Measurements from ENCODE around the gene THSD7A. TPM values are rescaled to one million over a fixed set of nuclear protein-coding genes. Genes with fewer than 3 reads are reported as not detected.

Gene THSD7A
- total and polyA plus RNA-seq, 10 of the 15 experiments (the other 5 are each of a cell fraction or from before 2014, with no cell fraction given) = 0.03 to 0.09 (median 0.03) TPM; not detected in 7

DNA sequence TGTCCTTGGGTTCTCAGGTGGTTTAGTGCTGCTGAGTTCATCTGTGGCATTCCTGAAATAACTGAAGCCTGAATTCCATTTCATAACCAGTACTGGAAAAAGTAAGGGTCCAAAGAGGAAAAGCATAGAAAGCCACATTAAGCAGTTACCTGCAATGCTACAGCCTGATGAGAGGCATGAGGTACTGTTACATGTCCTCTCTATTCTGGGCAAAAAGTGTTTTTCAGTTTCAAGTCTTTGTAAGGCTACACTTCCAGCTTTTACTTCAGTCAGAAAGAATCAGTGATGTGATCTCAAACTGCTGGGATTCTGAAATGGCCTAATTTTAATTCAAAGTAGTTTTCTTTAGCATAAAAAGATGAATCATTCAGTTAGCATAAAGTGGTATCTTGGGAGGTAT lies 488.9 kb downstream of the THSD7A start:
- no peak for ATAC-seq
- no peak for FAIRE-seq
- H3K9me3 ChIP-seq (replicated peaks; ENCODE audit: control insufficient read depth, insufficient read depth, low read length) = no peaks in the 10 kb centered on the region
- no peaks in the 10 kb centered on the region for H4K20me1 ChIP-seq (ENCODE audit: control insufficient read depth, insufficient read depth)
- ChIA-PET SMC1A (ENCODE audit: uncharacterized antibody, unreplicated experiment) (interaction anchor here (1.2 to 2.1 kb wide), 3 partner anchors 126 to 706 kb away, joined by 3 to 5 read pairs (median 3); no protein-coding TSS in a partner anchor), RAD21 (ENCODE audit: unreplicated experiment) (interaction anchor here (0.9 kb wide), 1 partner anchor 930 kb away, joined by 4 read pairs; no protein-coding TSS in a partner anchor), CTCF (interaction anchor here (0.6 to 2.1 kb wide), 14 partner anchors 13 to 1711 kb away, joined by 3 to 12 read pairs (median 4); no protein-coding TSS in a partner anchor), POLR2A (no interaction called here)
- H3K27ac ChIP-seq (ENCODE audit: control insufficient read depth, insufficient read depth) = no peak overlapping the region
- H2AFZ ChIP-seq (ENCODE audit: control insufficient read depth, low read depth, low read length) = no peak overlapping the region
- BruUV-seq (replicated peaks) = no TSS peak
- DNase-seq (ENCODE audit: low read depth, low spot score) = no peak
- no peak overlapping the region for H3K9ac ChIP-seq (ENCODE audit: control insufficient read depth, insufficient read depth, low read length)
- in situ Hi-C loops (cut with MboI) (loop anchor here (10.0 to 25.0 kb wide), 2 partner anchors 128 to 406 kb away; a partner anchor contains a TSS), intact Hi-C loops (cut with micrococcal nuclease; ENCODE audit: unreplicated experiment) (loop anchor here (1.0 to 5.0 kb wide), 4 partner anchors 131 to 930 kb away; no protein-coding TSS in a partner anchor)
- no peak overlapping the region for H3K4me3 ChIP-seq
- H3K79me2 ChIP-seq (ENCODE audit: control insufficient read depth, insufficient read depth, low read length) = no peaks in the 10 kb centered on the region
- no peak overlapping the region for H3K4me2 ChIP-seq (ENCODE audit: control insufficient read depth, insufficient read depth)
- no peaks in the 10 kb centered on the region for H3K4me1 ChIP-seq (ENCODE audit: control insufficient read depth, insufficient read depth, low read length)
- no peaks in the 10 kb centered on the region for H3K36me3 ChIP-seq (ENCODE audit: control insufficient read depth in 2 of 2, insufficient read depth in 2 of 2, low read length in 1 of 2)
- no peaks in the 10 kb centered on the region; a peak in 1 of 4 replicates for H3K27me3 ChIP-seq (replicated peaks in 1 of 2; ENCODE audit: control insufficient read depth in 2 of 2, insufficient read depth in 2 of 2, low read length in 1 of 2)
- TF ChIP-seq YBX1 (IDR thresholded peaks at IDR 0.05) = no peak
- no peak for TF ChIP-seq JUND (IDR thresholded peaks at IDR 0.05; ENCODE audit: low read depth, low read length)
- no peak for TF ChIP-seq E4F1 (IDR thresholded peaks at IDR 0.05; ENCODE audit: borderline replicate concordance, partially characterized antibody)
- no peak for TF ChIP-seq RAD21 (IDR thresholded peaks at IDR 0.05; ENCODE audit: insufficient read depth, low read depth, low read length)
- TF ChIP-seq, protein P1, sequence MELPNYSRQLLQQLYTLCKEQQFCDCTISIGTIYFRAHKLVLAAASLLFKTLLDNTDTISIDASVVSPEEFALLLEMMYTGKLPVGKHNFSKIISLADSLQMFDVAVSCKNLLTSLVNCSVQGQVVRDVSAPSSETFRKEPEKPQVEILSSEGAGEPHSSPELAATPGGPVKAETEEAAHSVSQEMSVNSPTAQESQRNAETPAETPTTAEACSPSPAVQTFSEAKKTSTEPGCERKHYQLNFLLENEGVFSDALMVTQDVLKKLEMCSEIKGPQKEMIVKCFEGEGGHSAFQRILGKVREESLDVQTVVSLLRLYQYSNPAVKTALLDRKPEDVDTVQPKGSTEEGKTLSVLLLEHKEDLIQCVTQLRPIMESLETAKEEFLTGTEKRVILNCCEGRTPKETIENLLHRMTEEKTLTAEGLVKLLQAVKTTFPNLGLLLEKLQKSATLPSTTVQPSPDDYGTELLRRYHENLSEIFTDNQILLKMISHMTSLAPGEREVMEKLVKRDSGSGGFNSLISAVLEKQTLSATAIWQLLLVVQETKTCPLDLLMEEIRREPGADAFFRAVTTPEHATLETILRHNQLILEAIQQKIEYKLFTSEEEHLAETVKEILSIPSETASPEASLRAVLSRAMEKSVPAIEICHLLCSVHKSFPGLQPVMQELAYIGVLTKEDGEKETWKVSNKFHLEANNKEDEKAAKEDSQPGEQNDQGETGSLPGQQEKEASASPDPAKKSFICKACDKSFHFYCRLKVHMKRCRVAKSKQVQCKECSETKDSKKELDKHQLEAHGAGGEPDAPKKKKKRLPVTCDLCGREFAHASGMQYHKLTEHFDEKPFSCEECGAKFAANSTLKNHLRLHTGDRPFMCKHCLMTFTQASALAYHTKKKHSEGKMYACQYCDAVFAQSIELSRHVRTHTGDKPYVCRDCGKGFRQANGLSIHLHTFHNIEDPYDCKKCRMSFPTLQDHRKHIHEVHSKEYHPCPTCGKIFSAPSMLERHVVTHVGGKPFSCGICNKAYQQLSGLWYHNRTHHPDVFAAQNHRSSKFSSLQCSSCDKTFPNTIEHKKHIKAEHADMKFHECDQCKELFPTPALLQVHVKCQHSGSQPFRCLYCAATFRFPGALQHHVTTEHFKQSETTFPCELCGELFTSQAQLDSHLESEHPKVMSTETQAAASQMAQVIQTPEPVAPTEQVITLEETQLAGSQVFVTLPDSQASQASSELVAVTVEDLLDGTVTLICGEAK (IDR thresholded peaks at IDR 0.05; ENCODE audit: borderline replicate concordance) = no peak
- no peak for TF ChIP-seq FOXM1 (IDR thresholded peaks at IDR 0.05; ENCODE audit: low read depth, low read length)
- TF ChIP-seq RBBP5 (conservative IDR thresholded peaks at IDR 0.05) = no peak
- no peak for TF ChIP-seq MEF2B (IDR thresholded peaks at IDR 0.05; ENCODE audit: partially characterized antibody, poor library complexity, severe bottlenecking)
- TF ChIP-seq HSF1 (IDR thresholded peaks at IDR 0.05; ENCODE audit: low read depth, low read length) = no peak
- TF ChIP-seq PAX8 (IDR thresholded peaks at IDR 0.05) = no peak
- TF ChIP-seq ZNF207 (IDR thresholded peaks at IDR 0.05; ENCODE audit: borderline replicate concordance) = no peak
- TF ChIP-seq, protein P2, sequence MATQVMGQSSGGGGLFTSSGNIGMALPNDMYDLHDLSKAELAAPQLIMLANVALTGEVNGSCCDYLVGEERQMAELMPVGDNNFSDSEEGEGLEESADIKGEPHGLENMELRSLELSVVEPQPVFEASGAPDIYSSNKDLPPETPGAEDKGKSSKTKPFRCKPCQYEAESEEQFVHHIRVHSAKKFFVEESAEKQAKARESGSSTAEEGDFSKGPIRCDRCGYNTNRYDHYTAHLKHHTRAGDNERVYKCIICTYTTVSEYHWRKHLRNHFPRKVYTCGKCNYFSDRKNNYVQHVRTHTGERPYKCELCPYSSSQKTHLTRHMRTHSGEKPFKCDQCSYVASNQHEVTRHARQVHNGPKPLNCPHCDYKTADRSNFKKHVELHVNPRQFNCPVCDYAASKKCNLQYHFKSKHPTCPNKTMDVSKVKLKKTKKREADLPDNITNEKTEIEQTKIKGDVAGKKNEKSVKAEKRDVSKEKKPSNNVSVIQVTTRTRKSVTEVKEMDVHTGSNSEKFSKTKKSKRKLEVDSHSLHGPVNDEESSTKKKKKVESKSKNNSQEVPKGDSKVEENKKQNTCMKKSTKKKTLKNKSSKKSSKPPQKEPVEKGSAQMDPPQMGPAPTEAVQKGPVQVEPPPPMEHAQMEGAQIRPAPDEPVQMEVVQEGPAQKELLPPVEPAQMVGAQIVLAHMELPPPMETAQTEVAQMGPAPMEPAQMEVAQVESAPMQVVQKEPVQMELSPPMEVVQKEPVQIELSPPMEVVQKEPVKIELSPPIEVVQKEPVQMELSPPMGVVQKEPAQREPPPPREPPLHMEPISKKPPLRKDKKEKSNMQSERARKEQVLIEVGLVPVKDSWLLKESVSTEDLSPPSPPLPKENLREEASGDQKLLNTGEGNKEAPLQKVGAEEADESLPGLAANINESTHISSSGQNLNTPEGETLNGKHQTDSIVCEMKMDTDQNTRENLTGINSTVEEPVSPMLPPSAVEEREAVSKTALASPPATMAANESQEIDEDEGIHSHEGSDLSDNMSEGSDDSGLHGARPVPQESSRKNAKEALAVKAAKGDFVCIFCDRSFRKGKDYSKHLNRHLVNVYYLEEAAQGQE (IDR thresholded peaks at IDR 0.05; ENCODE audit: low read depth, low read length) = no peak
